AG04450 (cell line): ENCODE measurements around the gene HOXB9. TPM values are rescaled to one million over a fixed set of nuclear protein-coding genes. Genes with fewer than 3 reads are reported as not detected.

Experiments
- CTCF ChIA-PET: fragments of 300-600, 350-600 bp; formaldehyde crosslinking; extraction: SDS; loops from one replicate; lab custom pipeline; 2022; ENCODE audit warnings: antibody characterized with exemption, inconsistent platforms; lab: Charles Lee
- POLR2A ChIA-PET: fragments of 350-600 bp; formaldehyde crosslinking; extraction: SDS; loops from one replicate; lab custom pipeline; 2021; ENCODE audit warnings: antibody characterized with exemption, inconsistent platforms; lab: Yijun Ruan, JAX
- DNase-seq: peaks from one replicate; pipeline ENCODE4 v3.0.0-alpha.2; 2011; ENCODE audit warnings: low read depth, low spot score
- H3K27ac ChIP-seq: one replicate; pipeline ENCODE4 v1.5.1; 2012; ENCODE audit warnings: low read depth, low read length, control low read depth
- H3K27me3 ChIP-seq: one replicate; pipeline ENCODE4 v1.6.0; 2012; ENCODE audit warnings: low read length; ENCODE audit not compliant: control insufficient read depth, insufficient read depth
- H3K4me3 ChIP-seq: 2 replicates; pipeline ENCODE4 v1.5.1; 2011; ENCODE audit warnings: mild to moderate bottlenecking, low read depth, low read length, control low read depth
- H3K9me3 ChIP-seq: 2 replicates; pipeline ENCODE4 v1.5.1; 2012; ENCODE audit warnings: low read length; ENCODE audit not compliant: control insufficient read depth, insufficient read depth
- CTCF ChIP-seq: IDR thresholded peaks from 2 replicates; pipeline ENCODE4 v1.5.1; 2011; ENCODE audit warnings: low read depth, low read length, control low read depth, inconsistent platforms
- polyA plus RNA-seq: library from polyadenylated mRNA; depleted of rRNA; stranded (reverse); fragments of >200 nt; gene quantifications from 2 replicates; pipeline ENCODE4 v1.2.3, GENCODE V29; 2011

Gene HOXB9
- polyA plus RNA-seq, 1 experiment, result 0.02 TPM

- Histone ChIP-seq H3K9me3 (peaks cover 4% of the 10 kb centered on the region; the same call in 1 of the 2 replicates), H3K27me3 (peaks cover 3% of the 10 kb centered on the region), H3K27ac (no peak overlapping the region), H3K4me3 (no peak overlapping the region)
- ChIA-PET CTCF (interaction anchor here (0.6 to 1.0 kb wide), 2 partner anchors 13 to 660 kb away, joined by 3 read pairs; no protein-coding TSS in a partner anchor), POLR2A (no interaction called here)
- TF ChIP-seq CTCF, result no peak
- DNase-seq, result no peak
Measured at GRCh38 chr17:48606892-48607614, 19.1 kb downstream of the HOXB9 start.

- ChIA-PET CTCF (interaction anchor here (0.5 to 1.0 kb wide), 2 partner anchors 12 to 72 kb away, joined by 3 to 4 read pairs; no protein-coding TSS in a partner anchor), POLR2A (no interaction called here)
- Histone ChIP-seq H3K9me3 (peaks cover 4% of the 10 kb centered on the region; the same call in 1 of the 2 replicates), H3K4me3 (no peak overlapping the region), H3K27ac (no peak overlapping the region), H3K27me3 (peaks cover 3% of the 10 kb centered on the region)
- no peak for TF ChIP-seq CTCF
- no peak for DNase-seq
Measured at GRCh38 chr17:48605991-48606891, 19.9 kb downstream of the HOXB9 start.

- Histone ChIP-seq H3K27me3 (peaks cover 3% of the 10 kb centered on the region), H3K4me3 (no peak overlapping the region), H3K9me3 (peaks cover 4% of the 10 kb centered on the region; the same call in 1 of the 2 replicates), H3K27ac (no peak overlapping the region)
- no peak for TF ChIP-seq CTCF
- CTCF ChIA-PET, result interaction anchor here (1.0 kb wide), 1 partner anchor 12 kb away, joined by 3 read pairs; the partner anchor contains the start of gene HOXB5
- POLR2A ChIA-PET, result no interaction called here
- no peak for DNase-seq
Measured at GRCh38 chr17:48605409-48605919, 20.7 kb downstream of the HOXB9 start.

- Histone ChIP-seq H3K9me3 (peaks cover 4% of the 10 kb centered on the region; the same call in 1 of the 2 replicates), H3K27me3 (peaks cover 3% of the 10 kb centered on the region), H3K4me3 (peak within 1 kb of the TSS; percentile 31), H3K27ac (no peak within 1 kb of the TSS)
- no peak for TF ChIP-seq CTCF
- POLR2A ChIA-PET, result no interaction called here
- DNase-seq, result no peak
- CTCF ChIA-PET, result interaction anchor here (0.7 to 1.0 kb wide), 2 partner anchors 12 to 268 kb away, joined by 3 to 4 read pairs; partner anchors contain the start of gene HOXB5
Measured at GRCh38 chr17:48604770-48605329, 21.3 kb downstream of the HOXB9 start, which contains the start of gene HOXB6. HOXB6 (minus strand) TSS chr17:48604986; CDS start chr17:48598150, 6,836 bp downstream.
